Spinal cord (tissue), 10 donors: ENCODE data around the gene KAT6B. TPM values are rescaled to one million over a fixed set of nuclear protein-coding genes. Genes with fewer than 3 reads are reported as not detected.
"Not testable (repeated sequence)": the region's sequence is repeated elsewhere in the genome, so short reads cannot be mapped to it uniquely, and the experiment has no call there.

ENCODE experiments used
- DNase-seq, 6 donors: peaks; one replicate each; pipeline versions ENCODE4 v3.0.0 to v3.0.0-alpha.2; 2013 to 2015; ENCODE audit warnings: low spot score in 6 of 6, low read depth in 4 of 6
- H3K27ac ChIP-seq: one replicate; pipeline ENCODE4 v1.5.1; 2013; ENCODE audit warnings: low read depth, low read length, control low read depth
- H3K27me3 ChIP-seq: one replicate; pipeline ENCODE4 v1.6.1; 2013; ENCODE audit warnings: low read length; ENCODE audit not compliant: control insufficient read depth, insufficient read depth
- H3K36me3 ChIP-seq: one replicate; pipeline ENCODE4 v1.6.1; 2013; ENCODE audit warnings: low read length; ENCODE audit not compliant: control insufficient read depth, insufficient read depth
- H3K4me1 ChIP-seq: one replicate; pipeline ENCODE4 v1.6.1; 2013; ENCODE audit warnings: low read length; ENCODE audit not compliant: control insufficient read depth, insufficient read depth
- H3K4me3 ChIP-seq: one replicate; pipeline ENCODE4 v1.5.1; 2013; ENCODE audit warnings: low read depth, low read length, control low read depth
- H3K9me3 ChIP-seq: one replicate; pipeline ENCODE4 v1.6.1; 2013; ENCODE audit warnings: low read length; ENCODE audit not compliant: control insufficient read depth, insufficient read depth
- WGBS: methylation state at CpG from one replicate; pipeline ENCODE4 v1.1.5; 2013; ENCODE audit warnings: missing lambda C conversion rate; ENCODE audit not compliant: insufficient coverage; 5-methylcytosine and 5-hydroxymethylcytosine counted together
- polyA plus RNA-seq, 2 donors: library from polyadenylated mRNA; unstranded; fragments of 120-200 nt; gene quantifications; one replicate each; pipeline ENCODE4 v1.2.1, GENCODE V29; 2013; ENCODE audit not compliant: insufficient read length in 2 of 2
- total RNA-seq, 2 donors: library from RNA; depleted of rRNA in 1 of 2; stranded (reverse); fragments of 120-200 nt in 1 of 2; fragments of >200 nt in 1 of 2; gene quantifications; one replicate each; pipeline versions ENCODE4 v1.2.3 to v1.2.4, GENCODE V29; 2013 to 2014
- donor health status: healthy.

KAT6B gene
- total and polyA plus RNA-seq, 4 donors: 30.6 to 93.6 (median 37.5) TPM

GRCh38 chr10:75038335-75038734 is 211.9 kb downstream of the KAT6B start:
- WGBS: 66% methylated on average over 6 of the region's 7 CpGs
- H3K4me3 ChIP-seq: no peak overlapping the region
- no peak overlapping the region for H3K27ac ChIP-seq
- DNase-seq: peak in 1 of 6 donors; percentile 32
- H3K4me1 ChIP-seq: peaks cover 5% of the 10 kb centered on the region
- peaks cover 2% of the 10 kb centered on the region for H3K36me3 ChIP-seq
- H3K9me3 ChIP-seq: no peaks in the 10 kb centered on the region
- H3K27me3 ChIP-seq: no peaks in the 10 kb centered on the region

DNA sequence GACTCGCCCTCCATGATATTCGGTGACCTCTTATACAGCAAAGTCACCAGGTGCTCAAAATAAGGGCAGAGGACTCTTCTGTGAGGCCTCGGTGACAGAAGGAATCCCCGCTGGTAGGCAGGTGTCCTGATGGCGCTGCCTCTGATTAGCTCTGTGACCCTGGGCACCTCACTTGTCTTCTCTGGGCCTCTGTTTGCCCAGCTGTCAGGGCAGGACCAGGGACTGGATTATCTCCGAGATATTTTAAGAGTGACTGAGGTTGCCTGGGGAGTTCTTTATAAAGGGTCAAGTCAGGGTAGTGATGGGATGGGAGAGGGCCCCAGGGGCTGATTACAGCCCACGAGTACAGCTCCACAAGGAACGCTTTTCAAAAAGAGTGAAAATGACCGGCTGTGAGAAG is 214.2 kb downstream of the KAT6B start:
- peaks cover 10% of the 10 kb centered on the region for H3K4me1 ChIP-seq
- peaks cover 4% of the 10 kb centered on the region for H3K27me3 ChIP-seq
- 86% methylated on average over 6 of the region's 9 CpGs for WGBS
- no peak overlapping the region for H3K4me3 ChIP-seq
- no peaks in the 10 kb centered on the region for H3K36me3 ChIP-seq
- no peak overlapping the region for H3K27ac ChIP-seq
- no peak for DNase-seq
- no peaks in the 10 kb centered on the region for H3K9me3 ChIP-seq

- Histone ChIP-seq H3K9me3 (no peaks in the 10 kb centered on the region), H3K36me3 (no peaks in the 10 kb centered on the region), H3K27me3 (peaks cover 4% of the 10 kb centered on the region), H3K27ac (no peak overlapping the region), H3K4me3 (no peak overlapping the region), H3K4me1 (peaks cover 10% of the 10 kb centered on the region)
- DNase-seq: no peak
- no CpG with 5 or more reads among the region's 1 CpG for WGBS
Measured at GRCh38 chr10:75042292-75042974, 216.0 kb downstream of the KAT6B start.

DNA sequence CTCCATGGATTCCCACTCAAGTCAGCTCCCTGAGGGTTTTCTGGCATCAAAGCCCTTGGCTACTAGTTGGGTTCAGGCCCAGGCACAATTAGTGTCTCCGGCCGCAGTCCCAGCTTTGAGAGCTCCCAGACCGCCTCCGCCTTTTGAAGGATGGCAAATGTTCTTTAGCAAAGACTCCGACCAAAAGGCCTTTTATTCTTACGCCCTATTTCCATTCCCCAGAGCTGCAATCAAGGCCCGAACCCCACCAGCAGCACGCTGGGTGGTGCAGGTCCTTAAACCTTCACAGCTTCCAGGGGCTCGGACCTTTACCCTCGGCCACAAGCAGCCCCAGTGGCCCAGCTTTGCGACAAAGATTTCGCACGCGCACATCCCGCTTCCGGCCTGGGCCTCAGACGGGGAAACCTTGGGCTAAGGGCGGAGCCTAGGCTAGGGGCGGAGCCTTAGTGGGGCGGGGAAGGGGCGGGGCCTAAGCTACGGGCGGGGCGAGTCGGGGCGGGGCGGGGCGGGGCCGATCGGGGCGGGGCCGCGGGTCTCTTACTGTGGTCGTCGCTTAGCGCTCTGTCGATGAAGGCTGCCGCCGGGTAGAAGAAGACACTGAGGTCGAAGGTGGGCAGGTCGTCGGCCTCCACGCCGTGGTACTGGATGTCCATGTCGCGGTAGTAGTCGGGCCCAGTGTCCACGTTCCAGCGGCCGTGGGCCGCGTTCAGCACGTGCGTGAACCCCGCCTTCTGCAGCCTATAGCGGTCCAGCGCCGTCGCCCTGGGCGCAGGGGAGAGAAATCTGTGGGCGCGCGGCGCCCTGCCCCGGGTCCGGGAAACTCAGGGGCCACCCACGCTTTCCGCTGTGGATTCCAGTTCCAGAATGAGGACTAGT is 217.1 kb downstream of the KAT6B start:
- H3K36me3 ChIP-seq: no peaks in the 10 kb centered on the region
- no peak for DNase-seq
- H3K27ac ChIP-seq: no peak overlapping the region
- no peaks in the 10 kb centered on the region for H3K9me3 ChIP-seq
- H3K4me3 ChIP-seq: no peak overlapping the region
- 29% methylated on average over 60 of the region's 68 CpGs for WGBS
- peaks cover 4% of the 10 kb centered on the region for H3K27me3 ChIP-seq
- H3K4me1 ChIP-seq: peaks cover 4% of the 10 kb centered on the region

DNA sequence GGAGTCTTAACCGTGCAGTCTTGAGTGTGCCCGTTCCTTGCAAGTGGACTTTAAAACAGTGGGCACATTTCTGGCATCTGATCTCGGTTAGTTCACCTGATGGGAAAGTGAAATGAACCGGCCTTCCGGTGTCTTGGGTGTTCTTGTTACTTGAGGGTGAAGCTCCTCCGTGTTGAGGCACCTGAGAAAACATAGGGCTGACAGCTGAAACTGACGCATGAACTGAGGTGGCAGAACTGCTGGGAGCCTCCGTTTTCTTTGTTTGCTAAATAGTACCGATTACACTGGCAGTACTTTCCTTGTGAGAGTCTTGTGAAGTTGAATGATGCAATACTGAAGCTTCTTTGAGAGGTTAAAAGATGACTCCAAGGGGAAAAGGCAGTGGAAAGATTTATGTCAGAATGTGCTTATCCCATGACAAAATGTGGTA is 222.3 kb downstream of the KAT6B start:
- Histone ChIP-seq H3K4me1 (peaks cover 4% of the 10 kb centered on the region), H3K27me3 (peaks cover 4% of the 10 kb centered on the region), H3K36me3 (no peaks in the 10 kb centered on the region), H3K9me3 (no peaks in the 10 kb centered on the region), H3K27ac (no peak overlapping the region), H3K4me3 (no peak overlapping the region)
- DNase-seq: no peak
- 64% methylated on average over 6 of the region's 9 CpGs for WGBS

DNA sequence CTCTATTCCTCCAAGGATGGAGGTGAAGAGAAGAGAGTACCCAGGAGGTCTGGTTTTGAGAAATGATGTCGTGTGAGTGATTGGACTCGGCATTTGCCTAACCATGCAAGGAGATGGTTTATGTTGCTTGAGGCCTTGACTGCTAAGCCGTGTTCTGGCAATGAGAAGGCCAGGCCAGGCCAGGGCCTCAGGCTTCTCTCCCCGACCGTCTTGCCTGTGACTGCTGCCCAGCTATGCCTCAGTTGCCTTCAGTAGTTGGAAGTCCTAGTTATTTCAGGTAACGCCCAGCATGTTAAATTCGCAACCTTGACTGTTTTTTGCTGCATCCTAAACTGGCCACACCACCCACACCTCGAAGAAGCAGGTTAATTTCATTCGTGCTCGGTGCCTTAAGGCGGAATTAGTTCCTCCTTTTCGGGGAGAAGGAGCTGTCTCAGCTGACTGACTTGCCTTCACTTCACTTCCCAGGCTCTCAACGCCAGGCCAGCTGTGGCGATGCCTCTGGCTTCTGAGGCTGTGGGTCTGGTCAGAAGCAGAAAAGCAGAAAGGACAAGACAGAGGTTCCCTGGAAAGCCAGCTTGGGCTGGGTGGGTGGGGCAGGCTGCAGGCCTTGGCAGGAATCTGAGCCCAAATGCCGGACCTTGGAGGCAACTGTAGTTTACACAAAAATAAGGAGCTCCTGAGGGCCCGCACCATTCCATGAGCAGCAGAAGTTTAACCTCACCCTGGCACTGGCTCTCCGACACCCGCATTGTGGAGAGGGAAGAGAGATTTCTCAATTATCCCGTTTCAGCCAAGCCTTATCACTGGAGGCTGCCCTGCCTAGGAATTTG is 223.1 kb downstream of the KAT6B start:
- Histone ChIP-seq H3K9me3 (no peaks in the 10 kb centered on the region), H3K27me3 (no peaks in the 10 kb centered on the region), H3K36me3 (no peaks in the 10 kb centered on the region), H3K4me1 (no peaks in the 10 kb centered on the region), H3K4me3 (no peak overlapping the region), H3K27ac (no peak overlapping the region)
- no peak for DNase-seq
- WGBS: 88% methylated on average over 10 of the region's 19 CpGs

DNA sequence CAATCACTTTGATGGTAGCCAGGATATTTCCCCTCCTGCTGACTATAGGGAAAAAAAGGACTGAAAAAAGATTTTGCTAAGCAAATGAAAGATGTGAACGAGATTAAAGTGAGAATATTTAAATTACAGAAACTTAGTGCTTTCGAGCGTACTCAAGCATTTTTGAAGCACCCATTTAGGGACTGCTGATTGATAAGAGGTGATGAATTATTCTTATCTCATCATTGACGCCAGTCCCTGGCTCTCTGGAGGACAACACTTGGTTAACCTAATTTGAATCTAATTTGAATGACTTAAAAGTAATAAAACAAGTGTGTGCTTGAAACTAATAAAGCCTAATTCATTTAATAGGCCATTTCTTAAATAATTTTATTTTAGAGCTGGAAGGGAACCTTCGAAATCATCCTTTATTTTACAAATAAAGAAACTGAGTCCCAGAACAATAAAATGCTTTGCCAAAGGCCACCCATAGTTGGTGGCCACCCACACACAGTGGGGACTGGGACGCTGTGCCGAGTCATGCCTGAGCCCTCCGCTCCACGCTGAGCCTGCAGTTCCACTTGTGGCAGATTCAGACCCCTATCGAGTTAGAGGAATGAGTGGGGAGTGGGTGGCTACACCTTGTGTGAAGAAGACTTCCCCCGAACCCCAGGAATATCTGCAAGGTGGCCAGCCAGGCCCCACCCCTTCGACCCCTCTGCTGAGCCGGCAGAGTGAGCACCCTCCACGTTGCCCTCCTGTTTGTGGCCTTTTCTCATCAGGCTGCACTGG is 223.9 kb downstream of the KAT6B start:
- DNase-seq: no peak

GRCh38 chr10:75051308-75051707 is 224.9 kb downstream of the KAT6B start:
- no peak for DNase-seq
- WGBS: 95% methylated on average over 4 of the region's 5 CpGs
- no peak overlapping the region for H3K4me3 ChIP-seq

More for the DNA sequence above, 223.9 kb downstream of the KAT6B start:
- Histone ChIP-seq H3K36me3 (no peaks in the 10 kb centered on the region), H3K9me3 (no peaks in the 10 kb centered on the region), H3K27ac (no peak overlapping the region), H3K4me1 (no peaks in the 10 kb centered on the region), H3K27me3 (no peaks in the 10 kb centered on the region), H3K4me3 (no peak overlapping the region)
- 95% methylated on average over 10 of the region's 14 CpGs for WGBS

DNA sequence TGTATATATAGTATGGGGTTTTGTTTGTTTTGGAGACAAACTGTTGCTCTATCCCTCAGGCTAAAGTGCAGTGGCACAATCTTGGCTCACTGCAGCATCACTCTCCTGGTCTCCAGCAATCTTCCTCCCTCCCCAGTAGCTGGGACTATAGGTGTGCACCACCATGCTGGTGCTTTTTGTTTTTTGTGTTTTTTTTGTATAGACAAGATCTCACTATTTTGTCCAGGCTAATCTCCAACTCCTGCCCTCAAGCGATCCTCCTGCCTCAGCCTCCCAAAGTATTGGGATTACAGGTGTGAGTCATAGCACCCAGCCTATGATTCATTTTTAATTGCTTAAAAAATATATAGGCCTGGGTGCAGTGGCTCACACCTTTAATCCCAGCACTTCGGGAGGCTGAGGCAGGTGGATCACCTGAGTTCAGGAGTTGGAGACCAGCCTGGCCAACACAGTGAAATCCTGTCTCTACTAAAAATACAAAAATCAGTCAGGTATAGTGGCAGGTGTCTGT is 229.6 kb downstream of the KAT6B start:
- no CpG with 5 or more reads among the region's 2 CpGs for WGBS
- not testable (repeated sequence) for DNase-seq, H3K27ac ChIP-seq

More at GRCh38 chr10:75051308-75051707, 224.9 kb downstream of the KAT6B start:
- H3K9me3 ChIP-seq: no peaks in the 10 kb centered on the region
- H3K27me3 ChIP-seq: no peaks in the 10 kb centered on the region
- H3K36me3 ChIP-seq: no peaks in the 10 kb centered on the region
- H3K4me1 ChIP-seq: no peaks in the 10 kb centered on the region
- no peak overlapping the region for H3K27ac ChIP-seq

More for the DNA sequence above, 229.6 kb downstream of the KAT6B start:
- not testable (repeated sequence) for H3K27me3 ChIP-seq, H3K4me1 ChIP-seq, H3K36me3 ChIP-seq, H3K9me3 ChIP-seq, H3K4me3 ChIP-seq
